Measurements from ENCODE around the gene ARHGEF26. TPM values are rescaled to one million over a fixed set of nuclear protein-coding genes. Genes with fewer than 3 reads are reported as not detected.

ARHGEF26 gene
- total and polyA plus RNA-seq, 4 donors = 12.3 to 45.5 (median 28.5) TPM

GRCh38 chr3:154113609-154114008, 7.6 kb upstream of the ARHGEF26 start:
- Histone ChIP-seq H3K9me3 (ENCODE audit: control insufficient read depth in 4 of 4, insufficient read depth in 3 of 4, low read length in 3 of 4) (no peaks in the 10 kb centered on the region), H3K36me3 (ENCODE audit: control insufficient read depth in 4 of 4, insufficient read depth in 4 of 4, low read length in 4 of 4) (no peaks in the 10 kb centered on the region), H3K27ac (ENCODE audit: low read depth in 1 of 2, low read length in 1 of 2) (no peak overlapping the region), H3K4me3 (no peak overlapping the region), H3K9ac (ENCODE audit: insufficient read depth in 1 of 2, low read length in 2 of 2) (no peak overlapping the region), H3K4me1 (ENCODE audit: control insufficient read depth in 5 of 5, insufficient read depth in 5 of 5, low read length in 5 of 5) (no peaks in the 10 kb centered on the region), H3K27me3 (ENCODE audit: control insufficient read depth in 3 of 3, insufficient read depth in 3 of 3, low read length in 2 of 3) (no peaks in the 10 kb centered on the region)
- TF ChIP-seq CTCF (IDR thresholded peaks at IDR 0.05; ENCODE audit: control extremely low read depth, extremely low read depth) = no peak
- no peak for DNase-seq
- no peak for ATAC-seq (ENCODE audit: insufficient read depth, low FRiP score)
- WGBS, 2 donors = 73 to 85% methylated on average over 5 of the region's 5 CpGs

GRCh38 chr3:154115332-154115731, 5.9 kb upstream of the ARHGEF26 start:
- Histone ChIP-seq H3K9me3 (ENCODE audit: control insufficient read depth in 4 of 4, insufficient read depth in 3 of 4, low read length in 3 of 4) (no peaks in the 10 kb centered on the region), H3K36me3 (ENCODE audit: control insufficient read depth in 4 of 4, insufficient read depth in 4 of 4, low read length in 4 of 4) (no peaks in the 10 kb centered on the region), H3K9ac (ENCODE audit: insufficient read depth in 1 of 2, low read length in 2 of 2) (no peak overlapping the region), H3K4me3 (no peak overlapping the region), H3K27me3 (ENCODE audit: control insufficient read depth in 3 of 3, insufficient read depth in 3 of 3, low read length in 2 of 3) (peaks cover 0 to 3% (median 0%) of the 10 kb centered on the region in 3 donors), H3K27ac (ENCODE audit: low read depth in 1 of 2, low read length in 1 of 2) (no peak overlapping the region), H3K4me1 (ENCODE audit: control insufficient read depth in 5 of 5, insufficient read depth in 5 of 5, low read length in 5 of 5) (peaks cover 0 to 5% (median 0%) of the 10 kb centered on the region in 5 donors)
- no peak for TF ChIP-seq CTCF (IDR thresholded peaks at IDR 0.05; ENCODE audit: control extremely low read depth, extremely low read depth)
- DNase-seq = no peak
- no peak for ATAC-seq (ENCODE audit: insufficient read depth, low FRiP score)
- WGBS, 2 donors = 92 to 96% methylated on average over 2 of the region's 2 CpGs

- DNase-seq (peak in 1 of 3 donors; percentile 15), ATAC-seq (ENCODE audit: insufficient read depth, low FRiP score) (no peak)
- Histone ChIP-seq H3K9ac (ENCODE audit: insufficient read depth in 1 of 2, low read length in 2 of 2) (no peak overlapping the region), H3K9me3 (ENCODE audit: control insufficient read depth in 4 of 4, insufficient read depth in 3 of 4, low read length in 3 of 4) (no peaks in the 10 kb centered on the region), H3K36me3 (ENCODE audit: control insufficient read depth in 4 of 4, insufficient read depth in 4 of 4, low read length in 4 of 4) (no peaks in the 10 kb centered on the region), H3K27ac (ENCODE audit: low read depth in 1 of 2, low read length in 1 of 2) (no peak overlapping the region), H3K27me3 (ENCODE audit: control insufficient read depth in 3 of 3, insufficient read depth in 3 of 3, low read length in 2 of 3) (peaks cover 0 to 3% (median 0%) of the 10 kb centered on the region in 3 donors), H3K4me1 (ENCODE audit: control insufficient read depth in 5 of 5, insufficient read depth in 5 of 5, low read length in 5 of 5) (peaks cover 0 to 24% (median 3%) of the 10 kb centered on the region in 5 donors), H3K4me3 (no peak overlapping the region)
- 71 to 85% methylated on average over 2 of the region's 2 CpGs for WGBS, 2 donors
- TF ChIP-seq CTCF (IDR thresholded peaks at IDR 0.05; ENCODE audit: control extremely low read depth, extremely low read depth) = no peak
Observed at GRCh38 chr3:154119951-154120350, 1.2 kb upstream of the ARHGEF26 start.
